A549 (cell line): ENCODE data around the gene LRRIQ4. TPM values are rescaled to one million over a fixed set of nuclear protein-coding genes. Genes with fewer than 3 reads are reported as not detected.

Experiments
- BCL3 ChIP-seq: fragments of >200 bp; sonication (Bioruptor Twin); formaldehyde crosslinking; IDR thresholded peaks from 3 replicates; pipeline ENCODE4 v1.6.1; 2016
- CEBPB ChIP-seq, 2 experiments: fragments of >200 bp in 1 of 2; sonication (Bioruptor Twin) in 1 of 2; formaldehyde crosslinking in 1 of 2; IDR thresholded peaks; 2 replicates each; pipeline ENCODE4 v1.6.1; 2012 to 2016
- E2F6 ChIP-seq: IDR thresholded peaks from 2 replicates; pipeline ENCODE4 v1.6.1; 2012; ENCODE audit warnings: low read depth, borderline replicate concordance
- EP300 ChIP-seq, 2 experiments: fragments of >200 bp; sonication (Bioruptor Twin); formaldehyde crosslinking; IDR thresholded peaks; 2 replicates in 1 of 2; 3 replicates in 1 of 2; pipeline ENCODE4 v1.6.1; 2016 to 2017
- FOSB ChIP-seq: fragments of 250-450 bp; sonication (Bioruptor Pico); IDR thresholded peaks from 2 replicates; pipeline ENCODE4 v1.5.0; 2020; ENCODE audit warnings: mild to moderate bottlenecking, moderate library complexity
- FOXS1 ChIP-seq: fragments of 250-450 bp; sonication (Bioruptor Pico); IDR thresholded peaks from 2 replicates; pipeline ENCODE4 v1.5.0; 2020; ENCODE audit warnings: mild to moderate bottlenecking, moderate library complexity
- GATA3 ChIP-seq: IDR thresholded peaks from 2 replicates; pipeline ENCODE4 v1.6.1; 2012; ENCODE audit warnings: borderline replicate concordance
- HOXA7 ChIP-seq: fragments of 250-450 bp; sonication (Bioruptor Pico); IDR thresholded peaks from 2 replicates; pipeline ENCODE4 v1.5.0; 2020; ENCODE audit warnings: mild to moderate bottlenecking, moderate library complexity
- JUN ChIP-seq, 2 experiments: fragments of >200 bp; sonication (Bioruptor Twin); formaldehyde crosslinking; IDR thresholded peaks; 2 replicates in 1 of 2; 3 replicates in 1 of 2; pipeline ENCODE4 v1.6.1; 2016 to 2017
- KDM5A ChIP-seq: fragments of 200-600 bp; sonication (generic); IDR thresholded peaks from 2 replicates; pipeline ENCODE4 v1.6.1; 2016; ENCODE audit warnings: antibody characterized with exemption, mild to moderate bottlenecking
- MAX ChIP-seq: IDR thresholded peaks from 2 replicates; pipeline ENCODE4 v1.6.1; 2012
- PHF8 ChIP-seq: fragments of 200-600 bp; sonication (generic); IDR thresholded peaks from 2 replicates; pipeline ENCODE4 v1.6.1; 2016; ENCODE audit warnings: low read depth, mild to moderate bottlenecking, antibody characterized with exemption, moderate library complexity, borderline replicate concordance
- POLR2A ChIP-seq: IDR thresholded peaks from 2 replicates; pipeline ENCODE4 v1.6.1; 2012; ENCODE audit warnings: mild to moderate bottlenecking, low read length
- RARB ChIP-seq: fragments of 250-450 bp; sonication (Bioruptor Pico); IDR thresholded peaks from 2 replicates; pipeline ENCODE4 v1.8.0; 2021; ENCODE audit warnings: mild to moderate bottlenecking, moderate library complexity
- RCOR1 ChIP-seq: fragments of 150-350 bp; IDR thresholded peaks from 2 replicates; pipeline ENCODE4 v1.6.1; 2014; ENCODE audit warnings: antibody characterized with exemption, low read length, low read depth
- RNF2 ChIP-seq: fragments of 200-600 bp; sonication (generic); IDR thresholded peaks from 2 replicates; pipeline ENCODE4 v1.6.1; 2016; ENCODE audit warnings: low read depth, mild to moderate bottlenecking, antibody characterized with exemption, moderate library complexity, borderline replicate concordance
- TP53 ChIP-seq: fragments of 250-450 bp; sonication (Bioruptor Pico); IDR thresholded peaks from 2 replicates; pipeline ENCODE4 v1.5.0; 2021; ENCODE audit warnings: mild to moderate bottlenecking, moderate library complexity
- polyA plus RNA-seq, 4 experiments: library from polyadenylated mRNA; depleted of rRNA in 3 of 4; stranded (reverse); fragments of >200 nt; fragmentation: RNase III in 1 of 4; extraction: RNeasy Plus Mini Kit Qiagen cat#74134 plus additional on column Dnase treatment in 1 of 4; gene quantifications; 2 replicates in 3 of 4; 3 replicates in 1 of 4; pipeline ENCODE4 v1.2.3, GENCODE V29; 2011 to 2017
- TF ChIP-seq, protein P1 (sequence below): fragments of 150-350 bp; IDR thresholded peaks from 2 replicates; pipeline ENCODE4 v1.6.1; 2014; ENCODE audit warnings: low read depth, mild to moderate bottlenecking, low read length
- TF ChIP-seq, protein P2 (sequence below): fragments of 200-600 bp; sonication (generic); IDR thresholded peaks from 2 replicates; pipeline ENCODE4 v1.6.1; 2016; ENCODE audit warnings: antibody characterized with exemption, mild to moderate bottlenecking, moderate library complexity

The LRRIQ4 gene
- polyA plus RNA-seq, 2 of the 4 experiments (the other 2 are of a cell fraction): not detected

- TF ChIP-seq TP53 (CRISPR knock-in tag) (peak; percentile 26; the same call in 1 of the 2 replicates), MAX (peak; percentile 79), RCOR1 (no peak), RNF2 (no peak), RARB (CRISPR knock-in tag) (peak; percentile 96), JUN (IDR thresholded peaks at IDR 0.05) (peak; percentile 85 to 98), BCL3 (peak; percentile 96; the same call in 2 of the 3 replicates), FOSB (CRISPR knock-in tag) (peak; percentile 96), HOXA7 (CRISPR knock-in tag) (peak; percentile 96), FOXS1 (CRISPR knock-in tag) (no peak), PHF8 (peak; percentile 87; the same call in 1 of the 2 replicates), KDM5A (no peak), E2F6 (peak; percentile 80), GATA3 (no peak), CEBPB (IDR thresholded peaks at IDR 0.05) (no peak), POLR2A (peak; percentile 76), EP300 (IDR thresholded peaks at IDR 0.05) (no peak)
- TF ChIP-seq, protein P1, sequence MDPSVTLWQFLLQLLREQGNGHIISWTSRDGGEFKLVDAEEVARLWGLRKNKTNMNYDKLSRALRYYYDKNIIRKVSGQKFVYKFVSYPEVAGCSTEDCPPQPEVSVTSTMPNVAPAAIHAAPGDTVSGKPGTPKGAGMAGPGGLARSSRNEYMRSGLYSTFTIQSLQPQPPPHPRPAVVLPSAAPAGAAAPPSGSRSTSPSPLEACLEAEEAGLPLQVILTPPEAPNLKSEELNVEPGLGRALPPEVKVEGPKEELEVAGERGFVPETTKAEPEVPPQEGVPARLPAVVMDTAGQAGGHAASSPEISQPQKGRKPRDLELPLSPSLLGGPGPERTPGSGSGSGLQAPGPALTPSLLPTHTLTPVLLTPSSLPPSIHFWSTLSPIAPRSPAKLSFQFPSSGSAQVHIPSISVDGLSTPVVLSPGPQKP: no peak
- TF ChIP-seq, protein P2, sequence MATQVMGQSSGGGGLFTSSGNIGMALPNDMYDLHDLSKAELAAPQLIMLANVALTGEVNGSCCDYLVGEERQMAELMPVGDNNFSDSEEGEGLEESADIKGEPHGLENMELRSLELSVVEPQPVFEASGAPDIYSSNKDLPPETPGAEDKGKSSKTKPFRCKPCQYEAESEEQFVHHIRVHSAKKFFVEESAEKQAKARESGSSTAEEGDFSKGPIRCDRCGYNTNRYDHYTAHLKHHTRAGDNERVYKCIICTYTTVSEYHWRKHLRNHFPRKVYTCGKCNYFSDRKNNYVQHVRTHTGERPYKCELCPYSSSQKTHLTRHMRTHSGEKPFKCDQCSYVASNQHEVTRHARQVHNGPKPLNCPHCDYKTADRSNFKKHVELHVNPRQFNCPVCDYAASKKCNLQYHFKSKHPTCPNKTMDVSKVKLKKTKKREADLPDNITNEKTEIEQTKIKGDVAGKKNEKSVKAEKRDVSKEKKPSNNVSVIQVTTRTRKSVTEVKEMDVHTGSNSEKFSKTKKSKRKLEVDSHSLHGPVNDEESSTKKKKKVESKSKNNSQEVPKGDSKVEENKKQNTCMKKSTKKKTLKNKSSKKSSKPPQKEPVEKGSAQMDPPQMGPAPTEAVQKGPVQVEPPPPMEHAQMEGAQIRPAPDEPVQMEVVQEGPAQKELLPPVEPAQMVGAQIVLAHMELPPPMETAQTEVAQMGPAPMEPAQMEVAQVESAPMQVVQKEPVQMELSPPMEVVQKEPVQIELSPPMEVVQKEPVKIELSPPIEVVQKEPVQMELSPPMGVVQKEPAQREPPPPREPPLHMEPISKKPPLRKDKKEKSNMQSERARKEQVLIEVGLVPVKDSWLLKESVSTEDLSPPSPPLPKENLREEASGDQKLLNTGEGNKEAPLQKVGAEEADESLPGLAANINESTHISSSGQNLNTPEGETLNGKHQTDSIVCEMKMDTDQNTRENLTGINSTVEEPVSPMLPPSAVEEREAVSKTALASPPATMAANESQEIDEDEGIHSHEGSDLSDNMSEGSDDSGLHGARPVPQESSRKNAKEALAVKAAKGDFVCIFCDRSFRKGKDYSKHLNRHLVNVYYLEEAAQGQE: peak; percentile 94
Measured at GRCh38 chr3:169764882-169765612, 47.6 kb upstream of the LRRIQ4 start, which contains the start of gene TERC (continued).
